ENCODE measurements around the gene SLC49A4. TPM values are rescaled to one million over a fixed set of nuclear protein-coding genes. Genes with fewer than 3 reads are reported as not detected.

Gene SLC49A4
- total and polyA plus RNA-seq, 2 donors (not counting 1 experiment from before 2014, with no cell fraction given) = 2.5 to 20.0 TPM

GRCh38 chr3:122882361-122882947 lies 87.6 kb downstream of the SLC49A4 start:
- intact Hi-C loops (cut with micrococcal nuclease) = no loop called here
- Histone ChIP-seq H3K4me3 (ENCODE audit: control extremely low read depth in 1 of 5, extremely low read depth in 1 of 5, insufficient read depth in 1 of 5, low read depth in 2 of 5, low read length in 4 of 5) (no peak overlapping the region), H3K27ac (ENCODE audit: low read length in 2 of 2) (no peak overlapping the region), H3K27me3 (replicated peaks in 1 of 4; ENCODE audit: control extremely low read depth in 1 of 4, control insufficient read depth in 3 of 4, insufficient read depth in 4 of 4, low read length in 3 of 4) (no peaks in the 10 kb centered on the region), H4K20me1 (ENCODE audit: control insufficient read depth, insufficient read depth, low read length, poor library complexity, severe bottlenecking) (no peaks in the 10 kb centered on the region), H3K9me3 (ENCODE audit: control extremely low read depth in 1 of 3, control insufficient read depth in 2 of 3, insufficient read depth in 1 of 3, low read length in 2 of 3) (no peaks in the 10 kb centered on the region), H3K36me3 (replicated peaks in 1 of 2; ENCODE audit: control extremely low read depth in 1 of 2, control insufficient read depth in 1 of 2, extremely low read depth in 1 of 2, insufficient read depth in 2 of 2, low read length in 1 of 2) (peaks cover 0 to 6% of the 10 kb centered on the region in 2 experiments), H2AFZ (ENCODE audit: insufficient read depth, low read depth, low read length, poor library complexity, severe bottlenecking) (no peak overlapping the region), H3K9ac (ENCODE audit: low read length) (no peak overlapping the region), H3K79me2 (ENCODE audit: control insufficient read depth, insufficient read depth, low read length) (no peaks in the 10 kb centered on the region), H3K4me1 (ENCODE audit: control insufficient read depth in 2 of 2, insufficient read depth in 2 of 2, low read length in 2 of 2) (peaks cover 16 to 17% of the 10 kb centered on the region in 2 donors), H3K4me2 (replicated peaks; ENCODE audit: low read depth, low read length, poor library complexity, severe bottlenecking) (no peak overlapping the region)
- Mint-ChIP-seq H3K27me3 (no peaks in the 10 kb centered on the region), H3K27ac (no peak overlapping the region), H3K4me3 (no peak overlapping the region), H3K9me3 (ENCODE audit: insufficient read depth) (no peaks in the 10 kb centered on the region), H3K4me1 (peaks cover 18% of the 10 kb centered on the region)
- DNase-seq (no peak), ATAC-seq (ENCODE audit: low read depth) (no peak)
- ChIA-PET POLR2A (no interaction called here), CTCF (no interaction called here)
- whole genome bisulfite sequencing (ENCODE audit: insufficient coverage) = no CpG with 5 or more reads among the region's 2 CpGs
- TF ChIP-seq CTCF (IDR thresholded peaks at IDR 0.05) (no peak), EZH2 (IDR thresholded peaks at IDR 0.05; ENCODE audit: borderline replicate concordance, insufficient read depth, low read depth, low read length, poor library complexity, severe bottlenecking) (no peak)

GRCh38 chr3:122886251-122886650 lies 91.4 kb downstream of the SLC49A4 start:
- Mint-ChIP-seq H3K9me3 (ENCODE audit: insufficient read depth) (no peaks in the 10 kb centered on the region), H3K27ac (no peak overlapping the region), H3K4me3 (no peak overlapping the region), H3K27me3 (no peaks in the 10 kb centered on the region), H3K4me1 (peaks cover 46% of the 10 kb centered on the region)
- Histone ChIP-seq H3K4me1 (ENCODE audit: control insufficient read depth in 2 of 2, insufficient read depth in 2 of 2, low read length in 2 of 2) (peaks cover 38 to 46% of the 10 kb centered on the region in 2 donors), H4K20me1 (ENCODE audit: control insufficient read depth, insufficient read depth, low read length, poor library complexity, severe bottlenecking) (no peaks in the 10 kb centered on the region), H3K9ac (ENCODE audit: low read length) (no peak overlapping the region), H3K9me3 (ENCODE audit: control extremely low read depth in 1 of 3, control insufficient read depth in 2 of 3, insufficient read depth in 1 of 3, low read length in 2 of 3) (no peaks in the 10 kb centered on the region), H2AFZ (ENCODE audit: insufficient read depth, low read depth, low read length, poor library complexity, severe bottlenecking) (no peak overlapping the region), H3K27me3 (replicated peaks in 1 of 4; ENCODE audit: control extremely low read depth in 1 of 4, control insufficient read depth in 3 of 4, insufficient read depth in 4 of 4, low read length in 3 of 4) (no peaks in the 10 kb centered on the region), H3K36me3 (replicated peaks in 1 of 2; ENCODE audit: control extremely low read depth in 1 of 2, control insufficient read depth in 1 of 2, extremely low read depth in 1 of 2, insufficient read depth in 2 of 2, low read length in 1 of 2) (no peaks in the 10 kb centered on the region), H3K27ac (ENCODE audit: low read length in 2 of 2) (peak overlapping the region in 1 of 2 donors; percentile 73), H3K4me3 (ENCODE audit: control extremely low read depth in 1 of 5, extremely low read depth in 1 of 5, insufficient read depth in 1 of 5, low read depth in 2 of 5, low read length in 4 of 5) (no peak overlapping the region), H3K4me2 (replicated peaks; ENCODE audit: low read depth, low read length, poor library complexity, severe bottlenecking) (peak overlapping the region; percentile 50), H3K79me2 (ENCODE audit: control insufficient read depth, insufficient read depth, low read length) (no peaks in the 10 kb centered on the region)
- ATAC-seq (ENCODE audit: low read depth) (no peak), DNase-seq (no peak)
- intact Hi-C loops (cut with micrococcal nuclease) = no loop called here
- CTCF ChIA-PET = interaction anchor here (1.0 to 1.6 kb wide), 2 partner anchors 131 to 144 kb away, joined by 3 to 4 read pairs; no protein-coding TSS in a partner anchor
- no CpG with 5 or more reads among the region's 4 CpGs for WGBS (ENCODE audit: insufficient coverage)
- POLR2A ChIA-PET = no interaction called here
- no peak for TF ChIP-seq EZH2 (IDR thresholded peaks at IDR 0.05; ENCODE audit: borderline replicate concordance, insufficient read depth, low read depth, low read length, poor library complexity, severe bottlenecking)
- TF ChIP-seq CTCF (IDR thresholded peaks at IDR 0.05) = no peak

Measured in B cell (primary cell).